ENCODE data around the gene GGA2. TPM values are rescaled to one million over a fixed set of nuclear protein-coding genes. Genes with fewer than 3 reads are reported as not detected.

The GGA2 gene
- total RNA-seq, 1 donor, result 18.1 TPM

DNA sequence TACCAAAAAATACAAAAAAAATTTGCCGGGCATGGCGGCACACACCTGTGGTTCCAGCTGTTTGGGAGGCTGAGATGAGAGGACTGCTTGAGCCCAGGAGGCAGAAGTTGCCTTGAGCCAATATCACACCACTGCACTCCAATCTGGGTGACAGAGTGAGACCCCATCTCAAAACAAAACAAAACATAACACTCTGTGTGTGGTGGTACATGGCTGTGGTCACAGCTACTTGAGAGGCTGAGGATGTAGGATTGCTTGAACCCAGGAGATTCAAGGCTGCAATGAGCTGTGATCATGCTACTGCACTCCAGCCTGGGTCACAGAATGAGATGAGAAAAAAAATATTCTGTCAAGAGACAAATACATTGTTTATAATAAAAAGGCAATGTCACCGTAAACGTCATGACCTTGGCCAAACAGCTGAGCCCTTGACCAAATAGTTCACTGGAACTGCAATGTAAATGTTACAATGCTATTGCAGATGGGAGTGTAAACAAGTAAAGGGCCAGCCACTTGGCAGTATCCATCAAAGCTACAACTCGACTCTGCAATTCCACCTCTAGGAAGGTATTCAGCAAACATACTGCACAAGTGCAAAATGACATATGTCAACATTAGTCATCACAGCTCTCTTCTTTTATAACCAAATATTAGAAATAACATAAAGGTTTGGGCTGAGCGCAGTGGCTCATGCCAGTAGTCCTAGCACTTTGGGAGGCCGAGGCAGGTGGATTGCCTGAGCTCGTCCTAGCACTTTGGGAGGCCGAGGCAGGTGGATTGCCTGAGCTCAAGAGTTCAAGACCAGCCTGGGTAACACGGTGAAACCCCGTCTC lies 29.9 kb upstream of the GGA2 start:
- TF ChIP-seq, protein P1, sequence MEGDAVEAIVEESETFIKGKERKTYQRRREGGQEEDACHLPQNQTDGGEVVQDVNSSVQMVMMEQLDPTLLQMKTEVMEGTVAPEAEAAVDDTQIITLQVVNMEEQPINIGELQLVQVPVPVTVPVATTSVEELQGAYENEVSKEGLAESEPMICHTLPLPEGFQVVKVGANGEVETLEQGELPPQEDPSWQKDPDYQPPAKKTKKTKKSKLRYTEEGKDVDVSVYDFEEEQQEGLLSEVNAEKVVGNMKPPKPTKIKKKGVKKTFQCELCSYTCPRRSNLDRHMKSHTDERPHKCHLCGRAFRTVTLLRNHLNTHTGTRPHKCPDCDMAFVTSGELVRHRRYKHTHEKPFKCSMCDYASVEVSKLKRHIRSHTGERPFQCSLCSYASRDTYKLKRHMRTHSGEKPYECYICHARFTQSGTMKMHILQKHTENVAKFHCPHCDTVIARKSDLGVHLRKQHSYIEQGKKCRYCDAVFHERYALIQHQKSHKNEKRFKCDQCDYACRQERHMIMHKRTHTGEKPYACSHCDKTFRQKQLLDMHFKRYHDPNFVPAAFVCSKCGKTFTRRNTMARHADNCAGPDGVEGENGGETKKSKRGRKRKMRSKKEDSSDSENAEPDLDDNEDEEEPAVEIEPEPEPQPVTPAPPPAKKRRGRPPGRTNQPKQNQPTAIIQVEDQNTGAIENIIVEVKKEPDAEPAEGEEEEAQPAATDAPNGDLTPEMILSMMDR (IDR thresholded peaks at IDR 0.05; ENCODE audit: extremely low read depth, low read depth, low read length), result no peak
- Histone ChIP-seq H3K4me2 (ENCODE audit: insufficient read depth, low read length) (no peak overlapping the region), H2AFZ (ENCODE audit: low read length) (no peak overlapping the region), H3K79me2 (ENCODE audit: insufficient read depth, low read length) (no peaks in the 10 kb centered on the region), H3K36me3 (ENCODE audit: insufficient read depth, low read length) (peaks cover 48% of the 10 kb centered on the region), H3K4me3 (ENCODE audit: insufficient read depth, low read length) (no peak overlapping the region), H4K20me1 (ENCODE audit: insufficient read depth, low read length) (no peaks in the 10 kb centered on the region), H3K27ac (ENCODE audit: low read depth, low read length) (no peak overlapping the region), H3K9me3 (ENCODE audit: low read depth, low read length) (no peaks in the 10 kb centered on the region), H3K27me3 (ENCODE audit: insufficient read depth, low read length) (no peaks in the 10 kb centered on the region), H3K4me1 (ENCODE audit: insufficient read depth, low read length) (peaks cover 20% of the 10 kb centered on the region)
- no peak for DNase-seq (ENCODE audit: insufficient read length, low spot score, missing footprints)

DNA sequence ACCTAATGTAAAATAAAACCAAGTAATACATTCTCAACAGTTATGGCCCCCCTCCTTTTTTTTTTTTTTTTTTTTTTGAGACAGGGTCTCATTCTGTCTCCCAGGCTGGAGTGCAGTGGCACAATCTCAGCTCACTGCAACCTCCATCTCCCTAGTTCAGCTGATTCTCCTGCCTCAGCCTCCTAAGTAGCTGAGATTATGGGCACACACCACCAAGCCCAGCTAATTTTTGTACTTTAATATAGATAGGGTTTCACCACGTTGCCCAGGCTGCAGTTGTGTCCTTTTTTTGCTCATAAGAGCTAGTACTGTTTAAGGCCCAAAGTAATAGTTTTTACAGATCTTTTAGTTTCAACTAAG lies 28.6 kb upstream of the GGA2 start:
- Histone ChIP-seq H3K9me3 (ENCODE audit: low read depth, low read length) (no peaks in the 10 kb centered on the region), H3K27ac (ENCODE audit: low read depth, low read length) (peak overlapping the region; percentile 50), H3K79me2 (ENCODE audit: insufficient read depth, low read length) (no peaks in the 10 kb centered on the region), H4K20me1 (ENCODE audit: insufficient read depth, low read length) (no peaks in the 10 kb centered on the region), H2AFZ (ENCODE audit: low read length) (no peak overlapping the region), H3K36me3 (ENCODE audit: insufficient read depth, low read length) (peaks cover 54% of the 10 kb centered on the region), H3K4me1 (ENCODE audit: insufficient read depth, low read length) (peaks cover 22% of the 10 kb centered on the region), H3K4me3 (ENCODE audit: insufficient read depth, low read length) (no peak overlapping the region), H3K27me3 (ENCODE audit: insufficient read depth, low read length) (no peaks in the 10 kb centered on the region), H3K4me2 (ENCODE audit: insufficient read depth, low read length) (no peak overlapping the region)
- TF ChIP-seq, protein P1 (IDR thresholded peaks at IDR 0.05; ENCODE audit: extremely low read depth, low read depth, low read length), result no peak
- no peak for DNase-seq (ENCODE audit: insufficient read length, low spot score, missing footprints)

DNA sequence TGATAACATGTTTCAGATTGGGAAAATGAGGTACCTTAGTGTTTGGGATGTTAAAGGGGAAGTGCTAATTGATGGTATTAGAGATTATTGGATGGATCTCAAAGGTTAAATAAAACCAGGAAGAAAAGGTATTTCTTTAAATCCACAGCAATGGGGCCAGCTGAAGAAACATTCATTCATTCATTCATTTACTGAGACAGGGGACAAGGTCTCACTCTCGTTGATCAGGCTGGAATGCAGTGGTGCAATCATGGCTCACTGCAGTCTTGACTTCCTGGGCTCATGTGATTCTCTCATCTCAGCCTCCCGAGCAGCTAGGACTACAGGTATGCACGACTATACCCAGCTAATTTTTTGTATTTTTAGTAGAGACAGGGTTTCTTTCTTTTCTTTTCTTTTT lies 27.1 kb upstream of the GGA2 start:
- Histone ChIP-seq H3K36me3 (ENCODE audit: insufficient read depth, low read length) (peaks cover 63% of the 10 kb centered on the region), H3K79me2 (ENCODE audit: insufficient read depth, low read length) (no peaks in the 10 kb centered on the region), H3K4me1 (ENCODE audit: insufficient read depth, low read length) (peaks cover 22% of the 10 kb centered on the region), H3K4me3 (ENCODE audit: insufficient read depth, low read length) (no peak overlapping the region), H3K27me3 (ENCODE audit: insufficient read depth, low read length) (no peaks in the 10 kb centered on the region), H3K27ac (ENCODE audit: low read depth, low read length) (no peak overlapping the region), H2AFZ (ENCODE audit: low read length) (no peak overlapping the region), H4K20me1 (ENCODE audit: insufficient read depth, low read length) (no peaks in the 10 kb centered on the region), H3K9me3 (ENCODE audit: low read depth, low read length) (no peaks in the 10 kb centered on the region), H3K4me2 (ENCODE audit: insufficient read depth, low read length) (no peak overlapping the region)
- TF ChIP-seq, protein P1 (IDR thresholded peaks at IDR 0.05; ENCODE audit: extremely low read depth, low read depth, low read length), result no peak
- DNase-seq (ENCODE audit: insufficient read length, low spot score, missing footprints), result no peak

DNA sequence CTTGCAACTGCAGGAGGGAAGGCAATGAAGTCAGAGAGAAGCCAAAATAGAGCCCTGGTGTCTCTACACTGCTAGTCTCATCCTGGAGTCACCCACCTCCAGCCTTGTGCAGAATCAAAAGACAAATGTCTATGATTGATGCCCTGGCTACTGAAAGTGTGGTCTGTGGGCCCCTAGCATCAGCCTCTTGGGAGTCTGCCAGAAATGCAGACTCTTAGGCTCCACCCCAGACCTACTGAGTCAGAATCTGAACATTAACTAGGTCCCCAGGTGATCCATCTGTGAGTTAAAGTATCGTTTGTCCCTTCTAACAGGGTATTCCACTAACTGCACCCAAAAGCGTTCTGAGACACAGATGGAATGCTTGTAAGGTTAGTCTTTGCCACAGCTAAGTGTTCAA lies 25.6 kb upstream of the GGA2 start:
- peaks cover 63% of the 10 kb centered on the region for H3K36me3 ChIP-seq (ENCODE audit: insufficient read depth, low read length)
- peaks cover 22% of the 10 kb centered on the region for H3K4me1 ChIP-seq (ENCODE audit: insufficient read depth, low read length)
- H2AFZ ChIP-seq (ENCODE audit: low read length), result no peak overlapping the region
- peak overlapping the region; percentile 37 for H3K4me2 ChIP-seq (ENCODE audit: insufficient read depth, low read length)
- no peaks in the 10 kb centered on the region for H4K20me1 ChIP-seq (ENCODE audit: insufficient read depth, low read length)
- no peak overlapping the region for H3K4me3 ChIP-seq (ENCODE audit: insufficient read depth, low read length)
- no peak overlapping the region for H3K27ac ChIP-seq (ENCODE audit: low read depth, low read length)
- no peaks in the 10 kb centered on the region for H3K79me2 ChIP-seq (ENCODE audit: insufficient read depth, low read length)
- no peak for DNase-seq (ENCODE audit: insufficient read length, low spot score, missing footprints)
- no peaks in the 10 kb centered on the region for H3K27me3 ChIP-seq (ENCODE audit: insufficient read depth, low read length)
- no peaks in the 10 kb centered on the region for H3K9me3 ChIP-seq (ENCODE audit: low read depth, low read length)
- TF ChIP-seq, protein P1 (IDR thresholded peaks at IDR 0.05; ENCODE audit: extremely low read depth, low read depth, low read length), result no peak

Data from osteoblast (primary cell).